Right lobe of liver (tissue), 6 donors: Measurements from ENCODE around the gene MGARP. TPM values are rescaled to one million over a fixed set of nuclear protein-coding genes. Genes with fewer than 3 reads are reported as not detected.

ENCODE experiments used
- ATAC-seq, 4 donors: fragments of 200-7000 bp; cut with Tn5 transposase; one replicate each; pipeline ENCODE4 v1.9.1; 2020; ENCODE audit warnings: mild to moderate bottlenecking in 4 of 4, moderate library complexity in 4 of 4
- DNase-seq, 3 donors: peaks; one replicate each; pipeline ENCODE4 v3.0.0-alpha.2; 2020
- H3K27ac ChIP-seq, 3 donors: fragments of 200-600 bp; one replicate each; pipeline ENCODE4 v1.8.0; 2022
- H3K27me3 ChIP-seq, 2 donors: fragments of 200-600 bp; one replicate each; pipeline ENCODE4 v1.8.0; 2022
- H3K36me3 ChIP-seq, 4 donors: fragments of 200-600 bp; sonication (generic) in 1 of 4; one replicate each; pipeline versions ENCODE4 v1.5.1 to v1.8.0; 2017 to 2022; ENCODE audit warnings: control low read depth in 1 of 4
- H3K4me1 ChIP-seq, 4 donors: fragments of 200-600 bp; sonication (generic) in 1 of 4; one replicate each; pipeline versions ENCODE4 v1.5.1 to v1.8.0; 2017 to 2022; ENCODE audit warnings: control low read depth in 1 of 4
- H3K4me3 ChIP-seq, 3 donors: fragments of 200-600 bp; one replicate each; pipeline ENCODE4 v1.8.0; 2022
- H3K9me3 ChIP-seq, 4 donors: fragments of 200-600 bp; sonication (generic) in 1 of 4; one replicate each; pipeline versions ENCODE4 v1.5.1 to v1.8.0; 2017 to 2022; ENCODE audit warnings: control low read depth in 1 of 4
- CTCF ChIP-seq, 4 donors: fragments of 200-600 bp in 3 of 4; fragments of 450-650 bp in 1 of 4; IDR thresholded peaks; one replicate each; pipeline versions ENCODE4 v1.5.1 to v1.8.0; 2016 to 2022; ENCODE audit warnings: antibody characterized with exemption in 4 of 4, mild to moderate bottlenecking in 2 of 4
- POLR2A ChIP-seq: fragments of 450-650 bp; IDR thresholded peaks from one replicate; pipeline ENCODE4 v1.6.1; 2017; ENCODE audit warnings: antibody characterized with exemption, mild to moderate bottlenecking
- WGBS: methylation state at CpG from one replicate; pipeline ENCODE4 v1.1.6; 2018; ENCODE audit warnings: low coverage, low lambda C conversion rate; ENCODE audit not compliant: insufficient coverage; ENCODE audit errors: missing lambda C conversion rate; 5-methylcytosine and 5-hydroxymethylcytosine counted together
- intact Hi-C, 2 donors: fragments of 100-400 bp; cut with DNase I; formaldehyde crosslinking; loops; one replicate each; pipeline versions ENCODE4 v1.11.2 to v1.14.1; 2022
- total RNA-seq, 6 experiments: library from RNA; depleted of rRNA in 2 of 6; stranded (reverse); fragments of >200 nt in 2 of 6; fragmentation: NEBNext Ultra II Directional in 3 of 6; extraction: Animal tissue kit (Norgen Biotek cat#: 25700) in 3 of 6; gene quantifications; one replicate each; pipeline versions ENCODE4 v1.1.0 to v1.2.4, GENCODE V29; 2016 to 2023
- donor health status: DM: no; HTN: yes; CAD: no.
- donor health status: DM: no; HTN: no; CAD: no.
- donor health status: DM: no; HTN: no; CAD: no.
- donor health status: DM: no; HTN: yes; CAD: no.
- donor health status: DM: no; HTN: yes; CAD: no.

MGARP gene
- total RNA-seq, 6 experiments from 2014 or later, result 0.20 to 0.43 TPM; not detected in 4

- intact Hi-C loops, result no loop called here
- DNase-seq (no peak), ATAC-seq (no peak)
- H3K4me1 ChIP-seq, result peaks cover 0 to 14% (median 0%) of the 10 kb centered on the region in 4 donors
- TF ChIP-seq CTCF (IDR thresholded peaks at IDR 0.05), result no peak
- TF ChIP-seq POLR2A, result no peak
- H3K9me3 ChIP-seq, result no peaks in the 10 kb centered on the region
- H3K36me3 ChIP-seq, result no peaks in the 10 kb centered on the region
- H3K4me3 ChIP-seq, result no peak overlapping the region
- peaks cover 0 to 10% of the 10 kb centered on the region in 2 donors for H3K27me3 ChIP-seq
- WGBS, result 72% methylated on average over 7 of the region's 7 CpGs
- no peak overlapping the region for H3K27ac ChIP-seq
Measured at GRCh38 chr4:139282065-139282720, 2.2 kb upstream of the MGARP start.

GRCh38 chr4:139278912-139279759 lies 889 bp downstream of the MGARP start:
- Histone ChIP-seq H3K27ac (no peak overlapping the region), H3K27me3 (peaks cover 0 to 10% of the 10 kb centered on the region in 2 donors), H3K4me1 (peaks cover 0 to 14% (median 0%) of the 10 kb centered on the region in 4 donors), H3K9me3 (no peaks in the 10 kb centered on the region), H3K36me3 (no peaks in the 10 kb centered on the region), H3K4me3 (peak overlapping the region in 2 of 3 donors; percentile 27 to 34)
- TF ChIP-seq POLR2A (no peak), CTCF (IDR thresholded peaks at IDR 0.05) (no peak)
- 29% methylated on average over 24 of the region's 40 CpGs for WGBS
- intact Hi-C loops, result no loop called here
- peak in 1 of 3 donors; percentile 30 for DNase-seq
- ATAC-seq, result peak; percentile 49 to 65 (median 59)

- ATAC-seq (no peak), DNase-seq (no peak)
- WGBS, result 59% methylated on average over 16 of the region's 16 CpGs
- H3K4me1 ChIP-seq, result peaks cover 0 to 14% (median 0%) of the 10 kb centered on the region in 4 donors
- H3K4me3 ChIP-seq, result no peak overlapping the region
- H3K27ac ChIP-seq, result no peak overlapping the region
- H3K9me3 ChIP-seq, result no peaks in the 10 kb centered on the region
- TF ChIP-seq POLR2A (no peak), CTCF (IDR thresholded peaks at IDR 0.05) (no peak)
- intact Hi-C loops, result no loop called here
- H3K36me3 ChIP-seq, result no peaks in the 10 kb centered on the region
- peaks cover 0 to 10% of the 10 kb centered on the region in 2 donors for H3K27me3 ChIP-seq
Measured at GRCh38 chr4:139278485-139278884, 1.5 kb downstream of the MGARP start.

- TF ChIP-seq POLR2A (no peak), CTCF (IDR thresholded peaks at IDR 0.05) (no peak)
- no peak overlapping the region for H3K4me3 ChIP-seq
- no peak for ATAC-seq
- DNase-seq, result no peak
- H3K9me3 ChIP-seq, result no peaks in the 10 kb centered on the region
- intact Hi-C loops, result no loop called here
- peaks cover 0 to 10% of the 10 kb centered on the region in 2 donors for H3K27me3 ChIP-seq
- H3K36me3 ChIP-seq, result no peaks in the 10 kb centered on the region
- WGBS, result 83% methylated on average over 4 of the region's 4 CpGs
- peaks cover 0 to 13% (median 0%) of the 10 kb centered on the region in 4 donors for H3K4me1 ChIP-seq
- no peak overlapping the region for H3K27ac ChIP-seq
Measured at GRCh38 chr4:139275281-139275735, 4.7 kb downstream of the MGARP start.
